Activated CD4-positive, alpha-beta T cell treated with anti-CD3 and anti-CD28 coated beads, Interleukin-2, Interleukin-6, amounts not matched to agents 100 ng/mL and 50 ng/mL, durations not matched to agents 16 hours and 8 hours (primary cell): ENCODE results near the gene PSKH1.

Source experiments
- DNase-seq: peaks from one replicate; pipeline ENCODE4 v3.0.0-alpha.2; 2020

PSKH1 gene

GRCh38 chr16:67942510-67943255 lies 49.6 kb downstream of the PSKH1 start:
- no peak for DNase-seq

- DNase-seq, result no peak
Observed at GRCh38 chr16:67943256-67943618, 50.2 kb downstream of the PSKH1 start.

GRCh38 chr16:67943619-67944504 lies 50.8 kb downstream of the PSKH1 start, which contains the start of gene LCAT:
Gene LCAT, minus strand, starts transcription at chr16:67944120. Its CDS starts 19 bp downstream, at chr16:67944101.
- no peak for DNase-seq

- no peak for DNase-seq
Observed at GRCh38 chr16:67944690-67945391, 51.8 kb downstream of the PSKH1 start.

- no peak for DNase-seq
Observed at GRCh38 chr16:67945392-67945933, 52.4 kb downstream of the PSKH1 start.

- DNase-seq, result no peak
Observed at GRCh38 chr16:67946128-67946569, 53.1 kb downstream of the PSKH1 start.

- DNase-seq, result no peak
Observed at GRCh38 chr16:67946966-67947558, 54.0 kb downstream of the PSKH1 start.

- no peak for DNase-seq
Observed at GRCh38 chr16:67948015-67948414, 55.0 kb downstream of the PSKH1 start.

GRCh38 chr16:67949645-67950044 lies 56.6 kb downstream of the PSKH1 start:
- no peak for DNase-seq

GRCh38 chr16:67950335-67950843 lies 57.3 kb downstream of the PSKH1 start:
- no peak for DNase-seq

- no peak for DNase-seq
Observed at GRCh38 chr16:67951485-67951884, 58.4 kb downstream of the PSKH1 start.

GRCh38 chr16:67953641-67954375 lies 60.8 kb downstream of the PSKH1 start:
- DNase-seq, result no peak

- DNase-seq, result no peak
Observed at GRCh38 chr16:67954421-67955196, 61.6 kb downstream of the PSKH1 start.

- DNase-seq, result no peak
Observed at GRCh38 chr16:67957622-67958021, 64.6 kb downstream of the PSKH1 start.

- no peak for DNase-seq
Observed at GRCh38 chr16:67959536-67960329, 66.7 kb downstream of the PSKH1 start.

GRCh38 chr16:67961551-67961957 lies 68.5 kb downstream of the PSKH1 start:
- no peak for DNase-seq

- DNase-seq, result no peak
Observed at GRCh38 chr16:67962135-67962534, 69.1 kb downstream of the PSKH1 start.

- DNase-seq, result no peak
Observed at GRCh38 chr16:67963292-67963661, 70.2 kb downstream of the PSKH1 start.

GRCh38 chr16:67963662-67964321 lies 70.7 kb downstream of the PSKH1 start:
- no peak for DNase-seq
